ENCODE results near the gene ZNF609. TPM values are rescaled to one million over a fixed set of nuclear protein-coding genes. Genes with fewer than 3 reads are reported as not detected.
A peak's percentile ranks its signal among the peaks of the same experiment; 100 is the strongest.

ZNF609 gene
- total and polyA plus RNA-seq, 2 of the 13 experiments (the other 11 are each of a cell fraction or from before 2014, with no cell fraction given), result 8.9 to 9.9 TPM

GRCh38 chr15:64478863-64479262 is 18.5 kb downstream of the ZNF609 start:
- in situ Hi-C loops (cut with HindIII; ENCODE audit: extremely low pct_ligation_motif_present, low pct_unique_long_range_greater_than_20kb) (no loop called here), intact Hi-C loops (cut with micrococcal nuclease; ENCODE audit: unreplicated experiment) (no loop called here)
- Histone ChIP-seq H3K36me3 (replicated peaks in 1 of 2; ENCODE audit: control insufficient read depth in 1 of 2, insufficient read depth in 2 of 2, low read length in 2 of 2) (no peaks in the 10 kb centered on the region; a peak in 2 of 5 replicates), H3K4me1 (ENCODE audit: insufficient read depth, low read length) (peaks cover 9% of the 10 kb centered on the region), H3K27me3 (ENCODE audit: control insufficient read depth in 1 of 2, insufficient read depth in 2 of 2, low read length in 2 of 2) (no peaks in the 10 kb centered on the region), H3K27ac (ENCODE audit: extremely low read length, insufficient read depth, low read length) (peak overlapping the region; percentile 36), H2AFZ (ENCODE audit: low read length) (no peak overlapping the region), H3K4me2 (ENCODE audit: low read depth, low read length) (no peak overlapping the region), H3K9ac (ENCODE audit: insufficient read depth, low read depth, low read length) (no peak overlapping the region), H3K9me3 (ENCODE audit: low read length) (no peaks in the 10 kb centered on the region), H3K4me3 (replicated peaks in 1 of 3; ENCODE audit: insufficient read depth in 1 of 3, low read depth in 2 of 3, low read length in 3 of 3) (no peak overlapping the region), H3K79me2 (ENCODE audit: insufficient read depth, low read length) (peaks cover 6% of the 10 kb centered on the region), H4K20me1 (ENCODE audit: insufficient read depth, low read length) (no peaks in the 10 kb centered on the region)
- no peak for TF ChIP-seq MED8 (CRISPR knock-in tag; IDR thresholded peaks at IDR 0.05; ENCODE audit: insufficient replicate concordance)
- 0 out of 2 replicates have a peak, but pooled peaks have one; percentile 42 for TF ChIP-seq CEBPB (IDR thresholded peaks at IDR 0.05; ENCODE audit: borderline replicate concordance, low read depth, low read length)
- BruUV-seq (replicated peaks), result no TSS peak
- WGBS (ENCODE audit: low lambda C conversion rate), result 36% methylated on average over 1 of the region's 1 CpG
- FAIRE-seq (no peak), ATAC-seq (no peak), DNase-seq (ENCODE audit: low spot score) (peak; percentile 10)
- POLR2A ChIA-PET, result interaction anchor here (0.8 to 1.5 kb wide), 2 partner anchors 10 to 203 kb away, joined by 4 read pairs; no protein-coding TSS in a partner anchor
- CTCF ChIA-PET (ENCODE audit: low intra/inter-chr PET ratio, low total read pairs), result no interaction called here

- H3K4me1 ChIP-seq (ENCODE audit: insufficient read depth, low read length), result peaks cover 10% of the 10 kb centered on the region
- no peaks in the 10 kb centered on the region for H3K9me3 ChIP-seq (ENCODE audit: low read length)
- ChIA-PET CTCF (ENCODE audit: low intra/inter-chr PET ratio, low total read pairs) (no interaction called here), POLR2A (no interaction called here)
- no peak overlapping the region for H3K4me2 ChIP-seq (ENCODE audit: low read depth, low read length)
- ATAC-seq (no peak), FAIRE-seq (no peak), DNase-seq (ENCODE audit: low spot score) (no peak)
- intact Hi-C loops (cut with micrococcal nuclease; ENCODE audit: unreplicated experiment), result no loop called here
- TF ChIP-seq NCOR1 (IDR thresholded peaks at IDR 0.05; ENCODE audit: borderline replicate concordance, low read length), result no peak
- no peak for TF ChIP-seq U2AF2 (IDR thresholded peaks at IDR 0.05; ENCODE audit: low read depth, low read length)
- TF ChIP-seq ZNF549 (CRISPR knock-in tag; IDR thresholded peaks at IDR 0.05), result no peak
- TF ChIP-seq HMG20A (CRISPR knock-in tag; IDR thresholded peaks at IDR 0.05; ENCODE audit: borderline replicate concordance), result no peak
- TF ChIP-seq YEATS2 (CRISPR knock-in tag; IDR thresholded peaks at IDR 0.05; ENCODE audit: borderline replicate concordance), result no peak
- no peak for TF ChIP-seq THAP8 (CRISPR knock-in tag; IDR thresholded peaks at IDR 0.05; ENCODE audit: borderline replicate concordance)
- no peak for TF ChIP-seq XRCC5 (optimal IDR thresholded peaks at IDR 0.05; ENCODE audit: low read length)
- no peak for TF ChIP-seq STAG1 (CRISPR knock-in tag; IDR thresholded peaks at IDR 0.05)
- TF ChIP-seq ZFP1 (CRISPR knock-in tag; IDR thresholded peaks at IDR 0.05), result no peak
- TF ChIP-seq, protein P1, sequence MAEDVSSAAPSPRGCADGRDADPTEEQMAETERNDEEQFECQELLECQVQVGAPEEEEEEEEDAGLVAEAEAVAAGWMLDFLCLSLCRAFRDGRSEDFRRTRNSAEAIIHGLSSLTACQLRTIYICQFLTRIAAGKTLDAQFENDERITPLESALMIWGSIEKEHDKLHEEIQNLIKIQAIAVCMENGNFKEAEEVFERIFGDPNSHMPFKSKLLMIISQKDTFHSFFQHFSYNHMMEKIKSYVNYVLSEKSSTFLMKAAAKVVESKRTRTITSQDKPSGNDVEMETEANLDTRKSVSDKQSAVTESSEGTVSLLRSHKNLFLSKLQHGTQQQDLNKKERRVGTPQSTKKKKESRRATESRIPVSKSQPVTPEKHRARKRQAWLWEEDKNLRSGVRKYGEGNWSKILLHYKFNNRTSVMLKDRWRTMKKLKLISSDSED (CRISPR knock-in tag; IDR thresholded peaks at IDR 0.05), result no peak
- H3K27ac ChIP-seq (ENCODE audit: extremely low read length, insufficient read depth, low read length), result no peak overlapping the region
- in situ Hi-C loops (cut with HindIII; ENCODE audit: extremely low pct_ligation_motif_present, low pct_unique_long_range_greater_than_20kb), result no loop called here
- H3K79me2 ChIP-seq (ENCODE audit: insufficient read depth, low read length), result peaks cover 6% of the 10 kb centered on the region
- no peak overlapping the region for H3K9ac ChIP-seq (ENCODE audit: insufficient read depth, low read depth, low read length)
- H2AFZ ChIP-seq (ENCODE audit: low read length), result no peak overlapping the region
- no TSS peak for BruUV-seq (replicated peaks)
- WGBS (ENCODE audit: low lambda C conversion rate), result 92% methylated on average over 4 of the region's 4 CpGs
- H3K36me3 ChIP-seq (replicated peaks in 1 of 2; ENCODE audit: control insufficient read depth in 1 of 2, insufficient read depth in 2 of 2, low read length in 2 of 2), result no peaks in the 10 kb centered on the region; a peak in 2 of 5 replicates
- H4K20me1 ChIP-seq (ENCODE audit: insufficient read depth, low read length), result no peaks in the 10 kb centered on the region
- no peak overlapping the region for H3K4me3 ChIP-seq (replicated peaks in 1 of 3; ENCODE audit: insufficient read depth in 1 of 3, low read depth in 2 of 3, low read length in 3 of 3)
- no peaks in the 10 kb centered on the region for H3K27me3 ChIP-seq (ENCODE audit: control insufficient read depth in 1 of 2, insufficient read depth in 2 of 2, low read length in 2 of 2)
Observed at GRCh38 chr15:64480891-64481290, 20.5 kb downstream of the ZNF609 start.
